IPS-11a (cell line): ENCODE data around the gene ZNF708.
"Not testable (repeated sequence)": the region's sequence is repeated elsewhere in the genome, so short reads cannot be mapped to it uniquely, and the experiment has no call there.

ENCODE experiments used
- H3K4me3 ChIP-seq: one replicate; pipeline ENCODE4 v1.5.1; 2013; ENCODE audit warnings: low read depth, low read length, control low read depth

ZNF708 gene

GRCh38 chr19:21328885-21329605 is at the start of gene ZNF708:
TSS of gene ZNF708 (minus strand) at chr19:21329410. CDS start at chr19:21329212, 198 bp downstream.
- peak within 1 kb of the TSS; percentile 97 for H3K4me3 ChIP-seq

GRCh38 chr19:21362291-21362690 is 33.1 kb upstream of the ZNF708 start:
- H3K4me3 ChIP-seq: no peak overlapping the region

GRCh38 chr19:21358768-21359451 is 29.7 kb upstream of the ZNF708 start, which contains the start of gene ZNF738:
TSS of gene ZNF738 (plus strand) at chr19:21359000. CDS start at chr19:21359141, 141 bp downstream.
- peak within 1 kb of the TSS; percentile 92 for H3K4me3 ChIP-seq

DNA sequence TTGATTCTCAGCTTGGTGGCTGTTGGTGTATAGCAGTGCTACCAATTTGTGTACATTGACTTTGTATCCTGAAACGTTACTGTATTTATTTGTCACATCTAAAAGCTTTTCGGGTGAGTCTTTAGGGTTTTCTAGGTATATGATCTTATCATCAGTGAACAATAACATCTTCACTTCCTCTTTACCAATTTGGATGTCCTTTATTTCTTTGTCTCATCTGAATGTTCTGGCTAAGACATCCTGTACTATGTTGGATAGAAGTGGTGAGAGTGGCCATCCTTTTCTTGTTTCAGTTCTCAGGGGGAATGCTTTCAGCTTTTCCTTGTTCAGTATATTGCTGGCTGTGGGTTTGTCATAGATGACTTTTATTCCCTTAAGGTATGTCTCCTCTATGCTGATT is 23.6 kb upstream of the ZNF708 start:
- H3K4me3 ChIP-seq: no peak overlapping the region

DNA sequence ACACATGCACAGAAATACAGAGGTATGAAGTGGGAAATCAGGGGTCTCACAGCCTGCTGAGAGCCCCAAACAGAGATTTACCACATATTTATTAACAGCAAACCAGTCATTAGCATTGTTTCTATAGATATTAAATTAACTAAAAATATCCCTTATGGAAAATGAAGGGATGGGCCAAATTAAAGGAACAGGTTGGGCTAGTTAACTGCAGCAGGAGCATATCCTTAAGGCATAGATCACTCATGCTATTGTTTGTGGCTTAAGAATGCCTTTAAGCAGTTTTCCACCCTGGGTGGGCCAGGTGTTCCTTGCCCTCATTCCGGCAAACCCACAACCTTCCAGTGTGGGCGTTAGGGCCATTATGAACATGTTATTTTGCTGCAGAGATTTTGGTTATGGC is 15.6 kb upstream of the ZNF708 start:
- H3K4me3 ChIP-seq: not testable (repeated sequence)

DNA sequence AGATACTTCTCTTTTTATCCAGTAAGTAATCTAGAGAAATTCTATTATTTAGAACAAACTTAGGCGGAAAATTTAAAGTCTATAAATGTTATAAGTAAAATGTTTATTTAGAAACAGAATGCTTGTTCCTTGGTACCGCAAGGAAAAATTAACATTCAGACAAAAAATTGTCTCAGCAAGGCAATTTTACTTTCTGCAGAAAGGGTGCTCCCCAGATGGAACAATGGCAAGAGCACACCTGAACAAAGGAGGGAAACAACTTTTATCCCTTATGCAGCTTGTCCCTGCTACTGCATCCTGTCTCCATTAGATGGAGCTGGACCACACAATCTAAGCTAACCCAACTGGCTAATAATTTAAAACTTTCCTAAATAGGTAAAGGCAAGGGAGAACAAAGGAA is 6.5 kb upstream of the ZNF708 start:
- H3K4me3 ChIP-seq: no peak overlapping the region

DNA sequence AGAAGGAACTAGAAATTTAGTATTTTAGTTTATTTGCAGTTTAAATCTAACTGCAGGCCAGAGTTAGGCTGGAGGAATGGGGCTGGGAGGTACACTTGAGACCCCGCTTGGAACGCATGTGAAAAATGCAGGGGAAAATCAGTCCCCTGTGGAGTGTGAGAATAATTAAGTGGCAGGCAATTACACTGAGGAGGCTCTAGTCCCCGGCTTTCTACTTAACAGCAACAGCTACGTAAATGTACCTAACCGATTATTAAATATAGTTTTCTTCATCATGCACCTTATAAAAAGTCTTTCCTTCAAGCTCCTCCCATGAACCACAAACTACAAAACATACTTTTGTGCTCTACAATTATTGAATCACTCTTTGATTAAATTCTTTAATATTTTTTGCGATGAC is 804 bp downstream of the ZNF708 start:
- H3K4me3 ChIP-seq: peak overlapping the region; percentile 97

DNA sequence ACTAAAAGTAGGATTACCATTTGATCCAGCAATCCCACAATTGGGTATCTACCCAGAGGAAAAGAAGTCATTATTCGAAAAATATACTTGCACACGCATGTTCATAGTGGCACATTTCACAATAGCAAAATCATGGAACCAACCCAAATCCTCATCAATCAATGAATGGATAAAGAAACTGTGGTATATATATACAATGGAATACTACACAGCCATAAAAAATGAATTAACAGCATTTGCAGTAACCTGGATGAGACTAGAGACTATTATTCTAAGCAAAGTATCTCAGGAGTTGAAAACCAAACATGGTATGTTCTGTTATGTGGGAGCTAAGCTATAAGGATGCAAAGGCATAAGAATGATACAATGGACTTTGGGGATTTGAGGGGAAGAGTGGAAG is 3.0 kb downstream of the ZNF708 start:
- H3K4me3 ChIP-seq: no peak overlapping the region

DNA sequence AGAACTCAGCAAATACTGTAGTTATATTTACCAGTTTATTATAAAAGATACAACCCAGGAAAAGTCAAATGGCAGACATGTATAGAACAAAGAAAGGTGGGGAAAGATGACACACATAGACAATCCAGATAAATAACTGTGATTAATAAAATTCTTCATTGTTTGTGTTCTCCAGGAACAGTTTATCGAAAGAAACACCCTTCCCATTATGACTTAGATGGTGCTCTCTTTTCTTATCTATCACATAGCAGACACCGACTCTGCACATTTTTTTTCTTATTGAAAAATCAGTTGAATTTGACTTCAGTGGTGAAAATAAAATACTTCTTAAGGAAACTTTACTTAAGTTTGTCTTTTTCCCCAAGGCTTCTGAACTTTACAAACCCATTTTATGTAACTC is 6.2 kb downstream of the ZNF708 start:
- H3K4me3 ChIP-seq: no peak overlapping the region

DNA sequence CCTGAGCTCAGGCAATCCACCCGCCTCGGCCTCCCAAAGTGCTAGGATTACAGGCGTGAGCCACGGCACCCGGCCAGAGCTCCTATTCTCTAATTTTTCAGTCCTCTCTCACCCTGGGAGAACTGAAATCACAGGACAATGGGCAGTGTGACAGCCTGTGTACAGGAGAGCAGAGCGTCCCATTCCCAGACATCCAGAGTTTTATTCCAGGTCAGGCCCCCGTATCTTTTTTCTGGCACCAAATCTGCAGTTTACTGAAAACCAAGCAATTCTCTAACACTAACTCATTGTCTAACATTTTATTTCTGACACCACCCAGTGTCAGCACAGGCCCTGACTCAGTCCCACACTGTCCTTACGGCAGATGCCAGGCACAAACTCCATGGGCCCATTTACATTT is 6.7 kb downstream of the ZNF708 start:
- H3K4me3 ChIP-seq: no peak overlapping the region

DNA sequence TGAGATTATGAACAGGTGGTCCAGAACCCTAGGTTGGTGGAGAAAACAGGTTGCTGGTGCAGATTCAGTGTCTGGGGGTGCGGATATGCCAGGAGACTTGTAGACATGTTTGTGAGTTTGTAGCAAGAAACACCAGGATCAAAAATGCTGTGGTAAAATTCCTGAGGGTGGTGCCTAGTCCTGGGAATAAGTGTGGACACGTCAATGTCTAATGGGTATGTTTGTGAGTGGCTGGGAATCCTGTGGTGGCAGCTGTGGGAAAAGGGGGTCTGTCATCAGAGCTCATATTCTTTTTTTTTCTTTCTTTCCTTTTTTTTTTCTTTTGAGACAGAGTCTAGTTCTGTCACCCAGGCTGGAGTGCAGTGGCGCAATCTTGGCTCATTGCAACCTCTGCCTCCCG is 7.2 kb downstream of the ZNF708 start:
- no peak overlapping the region for H3K4me3 ChIP-seq

DNA sequence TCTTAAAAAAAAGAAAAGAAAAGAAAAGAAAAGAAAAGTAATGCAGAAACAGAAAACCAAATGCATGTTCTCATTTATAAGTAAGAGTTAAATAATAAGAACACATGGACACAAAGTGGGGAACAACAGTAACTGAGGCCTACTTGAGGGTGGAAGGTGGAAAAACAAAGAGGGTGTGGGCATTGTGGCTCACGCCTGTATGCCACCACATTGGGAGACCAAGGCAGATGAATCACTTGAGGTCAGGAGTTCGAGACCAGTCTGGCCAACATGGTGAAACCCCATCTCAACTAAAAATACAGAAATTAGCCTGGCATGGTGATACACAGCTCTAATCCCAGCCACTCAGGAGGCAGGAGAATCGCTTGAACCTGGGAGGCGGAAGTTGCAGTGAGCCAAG is 8.1 kb downstream of the ZNF708 start:
- no peak overlapping the region for H3K4me3 ChIP-seq

GRCh38 chr19:21317821-21318220 is 11.4 kb downstream of the ZNF708 start:
- H3K4me3 ChIP-seq: no peak overlapping the region

- H3K4me3 ChIP-seq: no peak overlapping the region
These were observed 14.5 kb downstream of the ZNF708 start for GRCh38 chr19:21314676-21315075.

- not testable (repeated sequence) for H3K4me3 ChIP-seq
These were observed 16.4 kb downstream of the ZNF708 start for GRCh38 chr19:21312807-21313206.

DNA sequence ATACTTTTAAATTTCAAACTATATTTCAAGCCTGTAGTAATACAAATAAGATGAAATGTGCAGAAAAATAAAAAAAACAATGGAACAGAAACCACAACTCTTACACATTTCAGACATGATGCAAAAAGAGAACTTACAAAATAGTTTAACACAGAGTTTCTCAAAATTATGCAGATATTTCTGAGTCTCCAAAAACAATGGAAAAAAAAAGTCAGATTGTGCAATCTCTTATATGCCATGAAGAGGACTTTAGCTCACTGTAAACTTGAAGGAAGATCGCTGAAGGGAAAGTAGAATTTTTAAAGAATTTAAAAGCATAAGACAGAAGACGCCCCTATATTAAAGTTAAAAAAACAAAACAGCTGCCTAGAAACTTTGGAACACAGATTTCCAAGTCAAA is 20.4 kb downstream of the ZNF708 start:
- H3K4me3 ChIP-seq: no peak overlapping the region

- not testable (repeated sequence) for H3K4me3 ChIP-seq
These were observed 22.2 kb downstream of the ZNF708 start for GRCh38 chr19:21306881-21307479.

- not testable (repeated sequence) for H3K4me3 ChIP-seq
These were observed 35.4 kb downstream of the ZNF708 start for GRCh38 chr19:21293768-21294167.

DNA sequence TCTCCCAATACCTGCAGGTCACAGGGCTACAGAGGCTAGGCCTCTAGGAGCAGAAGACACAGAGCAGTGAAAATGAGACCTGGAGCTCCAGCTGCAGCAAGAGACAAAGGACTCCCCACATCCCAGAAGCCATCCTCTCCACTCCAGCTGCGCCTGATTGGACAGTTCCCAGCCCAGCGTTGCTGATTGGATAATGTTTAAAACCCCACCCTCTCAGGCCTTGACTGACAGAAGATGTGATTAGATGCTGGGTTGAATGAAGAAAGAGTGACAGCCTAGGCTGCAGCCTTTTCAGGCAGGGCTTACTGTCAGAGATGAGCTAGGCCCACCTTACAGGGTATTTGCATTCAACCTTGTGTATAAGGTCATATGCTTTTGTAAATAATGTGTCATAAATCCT is 59.4 kb downstream of the ZNF708 start:
- H3K4me3 ChIP-seq: no peak overlapping the region

DNA sequence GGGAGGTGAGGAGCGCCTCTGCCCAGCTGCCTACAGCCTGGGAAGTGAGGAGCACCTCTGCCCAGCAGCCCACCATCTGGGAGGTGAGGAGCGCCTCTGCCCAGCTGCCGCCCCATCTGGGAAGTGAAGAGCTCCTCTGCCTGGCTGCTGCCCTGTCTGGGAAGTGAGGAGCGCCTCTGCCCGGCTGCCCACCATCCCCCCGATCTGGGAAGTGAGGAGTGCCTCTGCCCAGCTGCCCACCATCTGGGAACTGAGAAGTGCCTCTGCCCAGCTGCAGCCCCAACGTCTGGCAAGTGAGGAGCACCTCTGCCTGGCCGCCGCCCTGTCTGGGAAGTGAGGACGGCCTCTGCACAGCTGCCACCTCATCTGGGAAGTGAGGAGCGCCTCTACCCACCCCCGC is 64.3 kb downstream of the ZNF708 start:
- no peak overlapping the region for H3K4me3 ChIP-seq

GRCh38 chr19:21264416-21264815 is 64.8 kb downstream of the ZNF708 start:
- no peak overlapping the region for H3K4me3 ChIP-seq

GRCh38 chr19:21260848-21261381 is 68.3 kb downstream of the ZNF708 start:
- H3K4me3 ChIP-seq: not testable (repeated sequence)
